Metanephros (tissue), 2 donors: ENCODE results near the gene POTEB. TPM values are rescaled to one million over a fixed set of nuclear protein-coding genes. Genes with fewer than 3 reads are reported as not detected.

Experiments used
- small RNA-seq: library from RNA; depleted of rRNA; stranded (forward); fragments of <200 nt; gene quantifications from one replicate; pipeline ENCODE3, GENCODE V24; 2014; ENCODE audit warnings: low replicate concordance
- total RNA-seq: library from RNA; depleted of rRNA; stranded (reverse); fragments of >200 nt; gene quantifications from one replicate; pipeline ENCODE4 v1.2.3, GENCODE V29; 2014

The POTEB gene
- total RNA-seq: not detected

DNA sequence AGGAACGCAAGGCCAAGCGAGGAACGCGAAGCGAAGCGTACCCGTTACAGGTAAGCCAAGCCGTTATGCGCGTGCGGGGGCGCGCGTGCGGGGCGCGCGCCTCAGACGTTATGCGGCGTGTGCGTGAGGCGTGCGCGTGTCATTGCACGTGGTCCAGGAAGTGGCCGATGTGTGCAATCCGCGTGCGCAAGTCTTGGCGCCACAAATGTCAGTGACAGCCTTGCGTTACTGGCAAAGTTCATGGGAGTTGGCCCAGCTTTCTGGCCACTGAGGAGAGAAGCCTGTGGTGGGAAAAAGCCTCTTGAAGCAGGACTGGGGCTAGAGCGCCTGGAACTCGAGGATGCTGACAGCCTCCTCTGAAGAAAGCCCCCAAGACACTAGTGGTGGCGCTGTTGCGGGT is at the start of gene POTEB:
TSS of gene POTEB (minus strand) at position 101 of the 400 bp plus-strand sequence. CDS start 489 bp downstream, outside the sequence.

Small RNA genes lying within 50 kb of the gene (small RNA-seq; reads per million reads assigned to genes)
- gene MIR3118-4: not detected
- gene RNU6-631P: not detected

Other genes starting within 250 kb of the POTEB start
- gene OR4M2, start 202.8 kb upstream of the POTEB start, total RNA-seq: not detected